GM23338 (cell line): ENCODE measurements around the gene SF3B2. TPM values are rescaled to one million over a fixed set of nuclear protein-coding genes. Genes with fewer than 3 reads are reported as not detected.

Source experiments
- ATAC-seq: fragments of 200-7000 bp; cut with Tn5 transposase; 3 replicates; pipeline ENCODE4 v1.9.1; 2020
- DNase-seq: peaks from one replicate; pipeline ENCODE4 v3.0.0-alpha.2; 2015; ENCODE audit warnings: low spot score
- H2AFZ ChIP-seq: fragments of 200-600 bp; sonication (generic); 2 replicates; pipeline ENCODE4 v1.8.0; 2016; ENCODE audit warnings: antibody characterized with exemption, mild to moderate bottlenecking, moderate library complexity
- H3F3A ChIP-seq: fragments of 200-600 bp; sonication (generic); replicated peaks from 2 replicates; pipeline ENCODE4 v1.8.0; 2017; ENCODE audit warnings: antibody characterized with exemption, mixed run types, low read depth
- H3K27ac ChIP-seq: fragments of 200-600 bp; sonication (generic); 2 replicates; pipeline ENCODE4 v1.6.1; 2016; ENCODE audit warnings: low read depth
- H3K27me3 ChIP-seq: fragments of 200-600 bp; sonication (generic); 2 replicates; pipeline ENCODE4 v1.8.0; 2016; ENCODE audit warnings: mild to moderate bottlenecking, mixed run types, moderate library complexity; ENCODE audit not compliant: insufficient read depth
- H3K36me3 ChIP-seq: fragments of 200-600 bp; sonication (generic); 2 replicates; pipeline ENCODE4 v1.8.0; 2016; ENCODE audit warnings: mild to moderate bottlenecking; ENCODE audit not compliant: insufficient read depth
- H3K4me1 ChIP-seq: fragments of 200-600 bp; sonication (generic); 2 replicates; pipeline ENCODE4 v1.8.0; 2016; ENCODE audit warnings: mild to moderate bottlenecking, moderate library complexity; ENCODE audit not compliant: insufficient read depth
- H3K4me2 ChIP-seq: fragments of 200-600 bp; sonication (generic); 2 replicates; pipeline ENCODE4 v1.7.1; 2017; ENCODE audit warnings: mixed run types
- H3K4me3 ChIP-seq: fragments of 200-600 bp; sonication (generic); 2 replicates; pipeline ENCODE4 v1.6.1; 2016; ENCODE audit warnings: mixed run types
- H3K79me2 ChIP-seq: fragments of 200-600 bp; sonication (generic); replicated peaks from 2 replicates; pipeline ENCODE4 v1.8.0; 2017; ENCODE audit warnings: mild to moderate bottlenecking; ENCODE audit not compliant: insufficient read depth
- H3K9me2 ChIP-seq: fragments of 200-600 bp; sonication (generic); 2 replicates; pipeline ENCODE4 v1.8.0; 2017; ENCODE audit not compliant: insufficient read depth
- H4K20me1 ChIP-seq: fragments of 200-600 bp; sonication (generic); replicated peaks from 2 replicates; pipeline ENCODE4 v1.8.0; 2017; ENCODE audit warnings: mild to moderate bottlenecking; ENCODE audit not compliant: insufficient read depth
- H3K27ac Mint-ChIP-seq: 2 replicates; pipeline ENCODE4 v1.8.0; 2020; ENCODE audit warnings: inconsistent platforms, mild to moderate bottlenecking, moderate library complexity, mixed read lengths
- H3K27me3 Mint-ChIP-seq: 3 replicates; pipeline ENCODE4 v1.8.0; 2022; ENCODE audit warnings: low read depth, mild to moderate bottlenecking, moderate library complexity, mixed read lengths, inconsistent platforms; ENCODE audit not compliant: insufficient read depth, poor library complexity
- H3K36me3 Mint-ChIP-seq: 3 replicates; pipeline ENCODE4 v1.8.0; 2021; ENCODE audit warnings: low read depth, mild to moderate bottlenecking, inconsistent platforms, moderate library complexity, mixed read lengths
- H3K4me1 Mint-ChIP-seq: 3 replicates; pipeline ENCODE4 v1.8.0; 2020; ENCODE audit warnings: mild to moderate bottlenecking, inconsistent platforms, mixed read lengths
- H3K4me3 Mint-ChIP-seq: 3 replicates; pipeline ENCODE4 v1.8.0; 2021; ENCODE audit warnings: moderate library complexity, mild to moderate bottlenecking, inconsistent platforms, mixed read lengths
- H3K9me3 Mint-ChIP-seq: 3 replicates; pipeline ENCODE4 v1.8.0; 2020; ENCODE audit warnings: moderate library complexity, mild to moderate bottlenecking, inconsistent platforms, mixed read lengths
- CREB1 ChIP-seq: fragments of 250-450 bp; sonication (Bioruptor Pico); IDR thresholded peaks from 2 replicates; pipeline ENCODE4 v1.5.0; 2020; ENCODE audit warnings: low read depth, mild to moderate bottlenecking, moderate library complexity
- EZH2 ChIP-seq: fragments of 200-600 bp; sonication (generic); IDR thresholded peaks from one replicate; pipeline ENCODE4 v1.8.0; 2017; ENCODE audit warnings: antibody characterized with exemption, mild to moderate bottlenecking, low read depth; ENCODE audit not compliant: unreplicated experiment
- EZH2phosphoT487 ChIP-seq: fragments of 200-600 bp; sonication (generic); IDR thresholded peaks from one replicate; pipeline ENCODE4 v1.8.1; 2018; ENCODE audit warnings: antibody characterized with exemption; ENCODE audit not compliant: unreplicated experiment
- JUNB ChIP-seq: IDR thresholded peaks from one replicate; pipeline ENCODE4 v1.6.1; 2016; ENCODE audit warnings: antibody characterized with exemption; ENCODE audit not compliant: unreplicated experiment
- NANOG ChIP-seq: IDR thresholded peaks from 2 replicates; pipeline ENCODE4 v1.6.1; 2016; ENCODE audit warnings: antibody characterized with exemption, borderline replicate concordance
- POLR2AphosphoS5 ChIP-seq: IDR thresholded peaks from 2 replicates; pipeline ENCODE4 v1.6.1; 2016; ENCODE audit warnings: antibody characterized with exemption, low read depth
- STAT1 ChIP-seq: IDR thresholded peaks from one replicate; pipeline ENCODE4 v1.6.1; 2016; ENCODE audit warnings: antibody characterized with exemption; ENCODE audit not compliant: unreplicated experiment
- ZNF114 ChIP-seq: fragments of 250-450 bp; sonication (Bioruptor Pico); IDR thresholded peaks from 2 replicates; pipeline ENCODE4 v1.5.0; 2020; ENCODE audit warnings: mild to moderate bottlenecking, moderate library complexity
- ZNF331 ChIP-seq: fragments of 250-450 bp; sonication (Bioruptor Pico); IDR thresholded peaks from 2 replicates; pipeline ENCODE4 v1.5.0; 2020; ENCODE audit warnings: low read depth, mild to moderate bottlenecking, moderate library complexity
- polyA plus RNA-seq: library from polyadenylated mRNA; unstranded; fragments of >200 nt; fragmentation: Nextera tagmentation; extraction: Ambion mirVana; gene quantifications from 2 replicates; pipeline ENCODE4 v1.2.1, GENCODE V29; 2016
- total RNA-seq: library from RNA; depleted of rRNA; stranded (reverse); fragments of >200 nt; shearing (Covaris generic); gene quantifications from 2 replicates; pipeline ENCODE4 v1.2.3, GENCODE V29; 2014
- TF ChIP-seq, protein P1 (sequence below): IDR thresholded peaks from one replicate; pipeline ENCODE4 v1.6.1; 2018; ENCODE audit warnings: antibody characterized with exemption; ENCODE audit not compliant: unreplicated experiment
- TF ChIP-seq, protein P2 (sequence below): fragments of 250-450 bp; sonication (Bioruptor Pico); IDR thresholded peaks from 2 replicates; pipeline ENCODE4 v1.5.0; 2020; ENCODE audit warnings: mild to moderate bottlenecking, moderate library complexity
- TF ChIP-seq, protein P3 (sequence below), 2 experiments: fragments of 200-600 bp in 1 of 2; sonication (generic) in 1 of 2; conservative IDR thresholded peaks; 2 replicates each; pipeline versions ENCODE4 v1.5.1 to v1.6.1; 2016 to 2017; ENCODE audit warnings: antibody characterized with exemption in 2 of 2, low read depth in 2 of 2, mild to moderate bottlenecking in 2 of 2, moderate library complexity in 1 of 2
- TF ChIP-seq, protein P4 (sequence below): IDR thresholded peaks from 2 replicates; pipeline ENCODE4 v1.6.1; 2016; ENCODE audit warnings: antibody characterized with exemption

The SF3B2 gene
- total and polyA plus RNA-seq, 2 experiments from 2014 or later = 173 to 180 TPM

DNA sequence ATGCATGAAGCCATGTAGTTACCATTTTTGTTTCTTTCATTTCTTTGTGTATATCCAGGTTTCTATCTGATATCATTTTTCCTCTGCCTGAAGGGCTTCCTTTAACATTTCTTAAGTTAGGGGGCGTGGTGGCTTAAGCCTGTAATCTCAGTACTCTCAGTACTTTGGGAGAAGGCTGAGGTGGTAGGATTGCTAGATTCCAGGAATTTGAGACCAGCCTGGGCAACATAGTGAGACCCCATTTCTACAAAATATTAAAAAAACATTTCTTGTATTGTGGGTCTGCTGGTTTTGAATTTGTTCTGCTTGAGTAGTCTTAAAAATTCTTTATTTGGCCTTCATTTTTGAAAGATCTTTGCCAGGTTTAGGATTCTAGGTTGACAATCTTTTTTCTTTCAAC is 12.4 kb downstream of the SF3B2 start:
- peaks cover 27% of the 10 kb centered on the region for H4K20me1 ChIP-seq
- Mint-ChIP-seq H3K36me3 (peaks cover 96% of the 10 kb centered on the region), H3K9me3 (no peaks in the 10 kb centered on the region; the same call in 2 of the 3 replicates), H3K4me3 (no peak overlapping the region), H3K27me3 (peaks cover 8% of the 10 kb centered on the region), H3K4me1 (peaks cover 13% of the 10 kb centered on the region; the same call in 2 of the 3 replicates), H3K27ac (no peak overlapping the region)
- no peaks in the 10 kb centered on the region for H3K27me3 ChIP-seq
- no peak overlapping the region for H3K27ac ChIP-seq
- no peak overlapping the region for H3K4me2 ChIP-seq
- DNase-seq (no peak), ATAC-seq (no peak)
- no peaks in the 10 kb centered on the region for H3K9me2 ChIP-seq
- peaks cover 12% of the 10 kb centered on the region for H3K4me1 ChIP-seq
- H3F3A ChIP-seq = peaks cover 44% of the 10 kb centered on the region
- H3K36me3 ChIP-seq = peaks cover 65% of the 10 kb centered on the region
- H3K79me2 ChIP-seq = peaks cover 21% of the 10 kb centered on the region
- no peak overlapping the region for H3K4me3 ChIP-seq
- TF ChIP-seq, protein P1, sequence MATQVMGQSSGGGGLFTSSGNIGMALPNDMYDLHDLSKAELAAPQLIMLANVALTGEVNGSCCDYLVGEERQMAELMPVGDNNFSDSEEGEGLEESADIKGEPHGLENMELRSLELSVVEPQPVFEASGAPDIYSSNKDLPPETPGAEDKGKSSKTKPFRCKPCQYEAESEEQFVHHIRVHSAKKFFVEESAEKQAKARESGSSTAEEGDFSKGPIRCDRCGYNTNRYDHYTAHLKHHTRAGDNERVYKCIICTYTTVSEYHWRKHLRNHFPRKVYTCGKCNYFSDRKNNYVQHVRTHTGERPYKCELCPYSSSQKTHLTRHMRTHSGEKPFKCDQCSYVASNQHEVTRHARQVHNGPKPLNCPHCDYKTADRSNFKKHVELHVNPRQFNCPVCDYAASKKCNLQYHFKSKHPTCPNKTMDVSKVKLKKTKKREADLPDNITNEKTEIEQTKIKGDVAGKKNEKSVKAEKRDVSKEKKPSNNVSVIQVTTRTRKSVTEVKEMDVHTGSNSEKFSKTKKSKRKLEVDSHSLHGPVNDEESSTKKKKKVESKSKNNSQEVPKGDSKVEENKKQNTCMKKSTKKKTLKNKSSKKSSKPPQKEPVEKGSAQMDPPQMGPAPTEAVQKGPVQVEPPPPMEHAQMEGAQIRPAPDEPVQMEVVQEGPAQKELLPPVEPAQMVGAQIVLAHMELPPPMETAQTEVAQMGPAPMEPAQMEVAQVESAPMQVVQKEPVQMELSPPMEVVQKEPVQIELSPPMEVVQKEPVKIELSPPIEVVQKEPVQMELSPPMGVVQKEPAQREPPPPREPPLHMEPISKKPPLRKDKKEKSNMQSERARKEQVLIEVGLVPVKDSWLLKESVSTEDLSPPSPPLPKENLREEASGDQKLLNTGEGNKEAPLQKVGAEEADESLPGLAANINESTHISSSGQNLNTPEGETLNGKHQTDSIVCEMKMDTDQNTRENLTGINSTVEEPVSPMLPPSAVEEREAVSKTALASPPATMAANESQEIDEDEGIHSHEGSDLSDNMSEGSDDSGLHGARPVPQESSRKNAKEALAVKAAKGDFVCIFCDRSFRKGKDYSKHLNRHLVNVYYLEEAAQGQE = no peak
- TF ChIP-seq, protein P2, sequence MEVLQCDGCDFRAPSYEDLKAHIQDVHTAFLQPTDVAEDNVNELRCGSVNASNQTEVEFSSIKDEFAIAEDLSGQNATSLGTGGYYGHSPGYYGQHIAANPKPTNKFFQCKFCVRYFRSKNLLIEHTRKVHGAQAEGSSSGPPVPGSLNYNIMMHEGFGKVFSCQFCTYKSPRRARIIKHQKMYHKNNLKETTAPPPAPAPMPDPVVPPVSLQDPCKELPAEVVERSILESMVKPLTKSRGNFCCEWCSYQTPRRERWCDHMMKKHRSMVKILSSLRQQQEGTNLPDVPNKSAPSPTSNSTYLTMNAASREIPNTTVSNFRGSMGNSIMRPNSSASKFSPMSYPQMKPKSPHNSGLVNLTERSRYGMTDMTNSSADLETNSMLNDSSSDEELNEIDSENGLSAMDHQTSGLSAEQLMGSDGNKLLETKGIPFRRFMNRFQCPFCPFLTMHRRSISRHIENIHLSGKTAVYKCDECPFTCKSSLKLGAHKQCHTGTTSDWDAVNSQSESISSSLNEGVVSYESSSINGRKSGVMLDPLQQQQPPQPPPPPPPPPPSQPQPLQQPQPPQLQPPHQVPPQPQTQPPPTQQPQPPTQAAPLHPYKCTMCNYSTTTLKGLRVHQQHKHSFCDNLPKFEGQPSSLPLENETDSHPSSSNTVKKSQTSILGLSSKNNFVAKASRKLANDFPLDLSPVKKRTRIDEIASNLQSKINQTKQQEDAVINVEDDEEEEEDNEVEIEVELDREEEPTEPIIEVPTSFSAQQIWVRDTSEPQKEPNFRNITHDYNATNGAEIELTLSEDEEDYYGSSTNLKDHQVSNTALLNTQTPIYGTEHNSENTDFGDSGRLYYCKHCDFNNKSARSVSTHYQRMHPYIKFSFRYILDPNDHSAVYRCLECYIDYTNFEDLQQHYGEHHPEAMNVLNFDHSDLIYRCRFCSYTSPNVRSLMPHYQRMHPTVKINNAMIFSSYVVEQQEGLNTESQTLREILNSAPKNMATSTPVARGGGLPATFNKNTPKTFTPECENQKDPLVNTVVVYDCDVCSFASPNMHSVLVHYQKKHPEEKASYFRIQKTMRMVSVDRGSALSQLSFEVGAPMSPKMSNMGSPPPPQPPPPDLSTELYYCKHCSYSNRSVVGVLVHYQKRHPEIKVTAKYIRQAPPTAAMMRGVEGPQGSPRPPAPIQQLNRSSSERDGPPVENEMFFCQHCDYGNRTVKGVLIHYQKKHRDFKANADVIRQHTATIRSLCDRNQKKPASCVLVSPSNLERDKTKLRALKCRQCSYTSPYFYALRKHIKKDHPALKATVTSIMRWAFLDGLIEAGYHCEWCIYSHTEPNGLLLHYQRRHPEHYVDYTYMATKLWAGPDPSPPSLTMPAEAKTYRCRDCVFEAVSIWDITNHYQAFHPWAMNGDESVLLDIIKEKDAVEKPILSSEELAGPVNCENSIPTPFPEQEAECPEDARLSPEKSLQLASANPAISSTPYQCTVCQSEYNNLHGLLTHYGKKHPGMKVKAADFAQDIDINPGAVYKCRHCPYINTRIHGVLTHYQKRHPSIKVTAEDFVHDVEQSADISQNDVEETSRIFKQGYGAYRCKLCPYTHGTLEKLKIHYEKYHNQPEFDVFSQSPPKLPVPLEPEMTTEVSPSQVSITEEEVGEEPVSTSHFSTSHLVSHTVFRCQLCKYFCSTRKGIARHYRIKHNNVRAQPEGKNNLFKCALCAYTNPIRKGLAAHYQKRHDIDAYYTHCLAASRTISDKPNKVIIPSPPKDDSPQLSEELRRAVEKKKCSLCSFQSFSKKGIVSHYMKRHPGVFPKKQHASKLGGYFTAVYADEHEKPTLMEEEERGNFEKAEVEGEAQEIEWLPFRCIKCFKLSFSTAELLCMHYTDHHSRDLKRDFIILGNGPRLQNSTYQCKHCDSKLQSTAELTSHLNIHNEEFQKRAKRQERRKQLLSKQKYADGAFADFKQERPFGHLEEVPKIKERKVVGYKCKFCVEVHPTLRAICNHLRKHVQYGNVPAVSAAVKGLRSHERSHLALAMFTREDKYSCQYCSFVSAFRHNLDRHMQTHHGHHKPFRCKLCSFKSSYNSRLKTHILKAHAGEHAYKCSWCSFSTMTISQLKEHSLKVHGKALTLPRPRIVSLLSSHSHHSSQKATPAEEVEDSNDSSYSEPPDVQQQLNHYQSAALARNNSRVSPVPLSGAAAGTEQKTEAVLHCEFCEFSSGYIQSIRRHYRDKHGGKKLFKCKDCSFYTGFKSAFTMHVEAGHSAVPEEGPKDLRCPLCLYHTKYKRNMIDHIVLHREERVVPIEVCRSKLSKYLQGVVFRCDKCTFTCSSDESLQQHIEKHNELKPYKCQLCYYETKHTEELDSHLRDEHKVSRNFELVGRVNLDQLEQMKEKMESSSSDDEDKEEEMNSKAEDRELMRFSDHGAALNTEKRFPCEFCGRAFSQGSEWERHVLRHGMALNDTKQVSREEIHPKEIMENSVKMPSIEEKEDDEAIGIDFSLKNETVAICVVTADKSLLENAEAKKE (CRISPR knock-in tag) = no peak
- TF ChIP-seq EZH2phosphoT487 (no peak), JUNB (no peak), NANOG (no peak), ZNF114 (CRISPR knock-in tag) (no peak), ZNF331 (no peak), POLR2AphosphoS5 (no peak), EZH2 (no peak), CREB1 (CRISPR knock-in tag) (no peak), STAT1 (no peak)
- TF ChIP-seq, protein P3, sequence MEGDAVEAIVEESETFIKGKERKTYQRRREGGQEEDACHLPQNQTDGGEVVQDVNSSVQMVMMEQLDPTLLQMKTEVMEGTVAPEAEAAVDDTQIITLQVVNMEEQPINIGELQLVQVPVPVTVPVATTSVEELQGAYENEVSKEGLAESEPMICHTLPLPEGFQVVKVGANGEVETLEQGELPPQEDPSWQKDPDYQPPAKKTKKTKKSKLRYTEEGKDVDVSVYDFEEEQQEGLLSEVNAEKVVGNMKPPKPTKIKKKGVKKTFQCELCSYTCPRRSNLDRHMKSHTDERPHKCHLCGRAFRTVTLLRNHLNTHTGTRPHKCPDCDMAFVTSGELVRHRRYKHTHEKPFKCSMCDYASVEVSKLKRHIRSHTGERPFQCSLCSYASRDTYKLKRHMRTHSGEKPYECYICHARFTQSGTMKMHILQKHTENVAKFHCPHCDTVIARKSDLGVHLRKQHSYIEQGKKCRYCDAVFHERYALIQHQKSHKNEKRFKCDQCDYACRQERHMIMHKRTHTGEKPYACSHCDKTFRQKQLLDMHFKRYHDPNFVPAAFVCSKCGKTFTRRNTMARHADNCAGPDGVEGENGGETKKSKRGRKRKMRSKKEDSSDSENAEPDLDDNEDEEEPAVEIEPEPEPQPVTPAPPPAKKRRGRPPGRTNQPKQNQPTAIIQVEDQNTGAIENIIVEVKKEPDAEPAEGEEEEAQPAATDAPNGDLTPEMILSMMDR (conservative IDR thresholded peaks at IDR 0.05; ENCODE audit: low read depth in 2 of 2) = no peak
- TF ChIP-seq, protein P4, sequence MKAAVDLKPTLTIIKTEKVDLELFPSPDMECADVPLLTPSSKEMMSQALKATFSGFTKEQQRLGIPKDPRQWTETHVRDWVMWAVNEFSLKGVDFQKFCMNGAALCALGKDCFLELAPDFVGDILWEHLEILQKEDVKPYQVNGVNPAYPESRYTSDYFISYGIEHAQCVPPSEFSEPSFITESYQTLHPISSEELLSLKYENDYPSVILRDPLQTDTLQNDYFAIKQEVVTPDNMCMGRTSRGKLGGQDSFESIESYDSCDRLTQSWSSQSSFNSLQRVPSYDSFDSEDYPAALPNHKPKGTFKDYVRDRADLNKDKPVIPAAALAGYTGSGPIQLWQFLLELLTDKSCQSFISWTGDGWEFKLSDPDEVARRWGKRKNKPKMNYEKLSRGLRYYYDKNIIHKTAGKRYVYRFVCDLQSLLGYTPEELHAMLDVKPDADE = no peak
- H2AFZ ChIP-seq = no peak overlapping the region
